A673 (cell line): ENCODE measurements around the gene CYFIP2. TPM values are rescaled to one million over a fixed set of nuclear protein-coding genes. Genes with fewer than 3 reads are reported as not detected.

ENCODE experiments used
- BruUV-seq: library from RNA; stranded (reverse); fragments of 400-500 nt; replicated peaks from 2 replicates; lab custom pipeline; 2021; lab: Mats Ljungman, UMichigan
- CTCF ChIA-PET: fragments of 300-600 bp; sonication (Branson Sonifier 250); formaldehyde crosslinking; loops from one replicate; lab custom pipeline; 2022; ENCODE audit warnings: antibody characterized with exemption; lab: Charles Lee
- POLR2A ChIA-PET: fragments of 300-600 bp; sonication (Branson Sonifier 250); formaldehyde crosslinking; loops from one replicate; lab custom pipeline; 2022; ENCODE audit warnings: antibody characterized with exemption; ENCODE audit not compliant: low non-redundant PET; lab: Charles Lee
- DNase-seq: peaks from one replicate; pipeline ENCODE4 v3.0.0-alpha.2; 2015; ENCODE audit warnings: low spot score
- H3K27ac ChIP-seq: fragments of 200-600 bp; sonication (generic); 2 replicates; pipeline ENCODE4 v1.5.1; 2016; ENCODE audit warnings: mixed run types, low read depth, mild to moderate bottlenecking, mixed read lengths, antibody characterized with exemption, low read length; ENCODE audit not compliant: poor library complexity, severe bottlenecking
- H3K27me3 ChIP-seq: fragments of 200-600 bp; sonication (generic); replicated peaks from 2 replicates; pipeline ENCODE4 v1.6.1; 2017; ENCODE audit warnings: mixed run types, low read depth, mild to moderate bottlenecking, mixed read lengths, antibody characterized with exemption, low read length; ENCODE audit not compliant: insufficient read depth, poor library complexity
- H3K36me3 ChIP-seq: fragments of 200-600 bp; sonication (generic); 2 replicates; pipeline ENCODE4 v1.6.1; 2016; ENCODE audit warnings: mixed run types, mild to moderate bottlenecking, mixed read lengths, antibody characterized with exemption, low read length; ENCODE audit not compliant: insufficient read depth, poor library complexity, severe bottlenecking
- H3K4me1 ChIP-seq: fragments of 200-600 bp; sonication (generic); 2 replicates; pipeline ENCODE4 v1.6.1; 2017; ENCODE audit warnings: mixed run types, mild to moderate bottlenecking, mixed read lengths, antibody characterized with exemption, low read length; ENCODE audit not compliant: insufficient read depth, poor library complexity, severe bottlenecking
- H3K4me3 ChIP-seq: fragments of 200-600 bp; sonication (generic); 2 replicates; pipeline ENCODE4 v1.5.1; 2016; ENCODE audit warnings: low read depth, mixed run types, mild to moderate bottlenecking, mixed read lengths, low read length; ENCODE audit not compliant: poor library complexity, severe bottlenecking
- H3K9me3 ChIP-seq: fragments of 200-600 bp; sonication (generic); 2 replicates; pipeline ENCODE4 v1.6.1; 2016; ENCODE audit warnings: mixed run types, low read depth, mild to moderate bottlenecking, mixed read lengths, antibody characterized with exemption, low read length; ENCODE audit not compliant: poor library complexity, severe bottlenecking
- CTCF ChIP-seq: fragments of 300-800, 200-600 bp; sonication (generic); conservative IDR thresholded peaks from 2 replicates; pipeline ENCODE4 v1.5.1; 2017; ENCODE audit warnings: low read depth, mild to moderate bottlenecking, antibody characterized with exemption, low read length, moderate library complexity, mixed read lengths
- EZH2 ChIP-seq: fragments of 200-600 bp; sonication (generic); IDR thresholded peaks from 2 replicates; pipeline ENCODE4 v1.6.1; 2017; ENCODE audit warnings: borderline replicate concordance, low read depth, mild to moderate bottlenecking, mixed read lengths, antibody characterized with exemption, low read length; ENCODE audit not compliant: poor library complexity, severe bottlenecking
- intact Hi-C: fragments of 100-400 bp; cut with micrococcal nuclease; formaldehyde crosslinking; loops from one replicate; pipeline ENCODE4 v1.10.0; 2022; ENCODE audit not compliant: unreplicated experiment
- total RNA-seq: library from RNA; stranded (reverse); gene quantifications from 2 replicates; pipeline ENCODE4 v1.2.3, GENCODE V29; 2021

CYFIP2 gene
- total RNA-seq, 1 experiment from 2014 or later = 17.2 TPM

DNA sequence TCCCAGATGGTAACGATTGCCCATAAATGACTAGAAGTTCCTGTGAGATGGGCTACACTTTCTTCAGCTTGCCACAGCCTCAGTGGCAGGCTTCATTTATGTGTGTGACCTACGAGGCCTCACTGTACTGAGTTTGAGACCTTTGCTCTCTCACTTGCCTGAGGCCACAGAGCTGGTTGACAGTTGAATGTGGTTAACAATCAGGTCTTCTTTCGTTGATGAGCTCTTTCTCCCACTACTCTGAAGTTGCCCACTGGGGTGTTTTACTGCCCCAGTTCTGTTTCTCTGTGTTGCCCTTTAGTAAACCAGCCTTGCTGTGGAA lies 70.5 kb downstream of the CYFIP2 start:
- intact Hi-C loops = no loop called here
- no TSS peak for BruUV-seq
- H3K9me3 ChIP-seq = no peaks in the 10 kb centered on the region
- no peak overlapping the region for H3K4me3 ChIP-seq
- no peak for DNase-seq
- no peaks in the 10 kb centered on the region for H3K27me3 ChIP-seq
- ChIA-PET POLR2A (no interaction called here), CTCF (no interaction called here)
- H3K4me1 ChIP-seq = no peaks in the 10 kb centered on the region
- TF ChIP-seq EZH2 (no peak), CTCF (no peak)
- H3K27ac ChIP-seq = no peak overlapping the region
- no peaks in the 10 kb centered on the region for H3K36me3 ChIP-seq

DNA sequence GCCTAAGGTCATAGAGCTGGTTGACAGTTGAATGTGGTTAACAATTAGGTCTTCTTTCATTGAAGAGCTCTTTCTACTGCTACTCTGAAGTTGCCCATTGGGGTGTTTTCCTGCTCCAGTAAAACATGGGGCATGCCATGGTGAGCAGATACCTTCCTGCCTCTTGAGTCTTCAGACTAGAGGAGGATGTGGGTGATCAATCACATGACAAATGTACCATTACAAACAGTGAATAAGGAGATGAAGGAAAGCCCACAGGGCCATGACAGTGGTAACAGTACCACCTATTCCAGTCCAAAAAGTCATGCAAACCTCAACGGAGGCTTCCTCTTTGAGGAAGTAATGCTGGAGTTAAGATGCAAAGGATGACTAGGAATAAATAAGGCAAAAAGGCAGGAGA lies 73.5 kb downstream of the CYFIP2 start:
- no peak overlapping the region for H3K4me3 ChIP-seq

GRCh38 chr5:157342822-157343402 lies 77.0 kb downstream of the CYFIP2 start:
- peak; percentile 26 for DNase-seq
- Histone ChIP-seq H3K4me3 (no peak overlapping the region), H3K36me3 (no peaks in the 10 kb centered on the region), H3K27me3 (no peaks in the 10 kb centered on the region), H3K9me3 (no peaks in the 10 kb centered on the region), H3K4me1 (no peaks in the 10 kb centered on the region), H3K27ac (no peak overlapping the region)
- intact Hi-C loops = loop anchor here (1.0 kb wide), 1 partner anchor 134 kb away; no protein-coding TSS in a partner anchor
- POLR2A ChIA-PET = no interaction called here
- CTCF ChIA-PET = interaction anchor here (0.6 to 1.7 kb wide), 8 partner anchors 11 to 162 kb away, joined by 3 to 7 read pairs (median 4); no protein-coding TSS in a partner anchor
- TF ChIP-seq CTCF (peak; percentile 71), EZH2 (no peak)
- BruUV-seq = no TSS peak

More for the DNA sequence above, 73.5 kb downstream of the CYFIP2 start:
- ChIA-PET POLR2A (no interaction called here), CTCF (no interaction called here)
- no peak for DNase-seq
- H3K9me3 ChIP-seq = no peaks in the 10 kb centered on the region
- TF ChIP-seq EZH2 (no peak), CTCF (no peak)
- H3K27ac ChIP-seq = no peak overlapping the region
- H3K4me1 ChIP-seq = no peaks in the 10 kb centered on the region
- H3K27me3 ChIP-seq = no peaks in the 10 kb centered on the region
- intact Hi-C loops = no loop called here
- H3K36me3 ChIP-seq = no peaks in the 10 kb centered on the region
- BruUV-seq = no TSS peak
